HEK293T (cell line): ENCODE data around the gene PPP1R14B.

Experiments
- ARNT ChIP-seq: fragments of 450-650 bp; IDR thresholded peaks from 2 replicates; pipeline ENCODE4 v1.6.1; 2017; ENCODE audit warnings: mild to moderate bottlenecking
- BHLHE40 ChIP-seq: fragments of 450-650 bp; IDR thresholded peaks from 2 replicates; pipeline ENCODE4 v1.6.1; 2016; ENCODE audit warnings: mild to moderate bottlenecking, moderate library complexity, borderline replicate concordance
- CTBP1 ChIP-seq: fragments of 450-650 bp; IDR thresholded peaks from 2 replicates; pipeline ENCODE4 v1.6.1; 2016; ENCODE audit warnings: borderline replicate concordance
- ELF4 ChIP-seq: fragments of 450-650 bp; IDR thresholded peaks from 2 replicates; pipeline ENCODE4 v1.6.1; 2017; ENCODE audit warnings: antibody characterized with exemption
- FOXA1 ChIP-seq: fragments of 450-650 bp; IDR thresholded peaks from 2 replicates; pipeline ENCODE4 v1.6.1; 2016; ENCODE audit warnings: mild to moderate bottlenecking
- FOXM1 ChIP-seq: fragments of 450-650 bp; IDR thresholded peaks from 2 replicates; pipeline ENCODE4 v1.6.1; 2017; ENCODE audit warnings: mild to moderate bottlenecking, borderline replicate concordance
- HDGF ChIP-seq: fragments of 450-650 bp; IDR thresholded peaks from 2 replicates; pipeline ENCODE4 v1.6.1; 2017; ENCODE audit warnings: antibody characterized with exemption, borderline replicate concordance
- L3MBTL2 ChIP-seq: fragments of 450-650 bp; conservative IDR thresholded peaks from 2 replicates; pipeline ENCODE4 v1.6.1; 2016; ENCODE audit warnings: mild to moderate bottlenecking
- LEF1 ChIP-seq: fragments of 450-650 bp; IDR thresholded peaks from 2 replicates; pipeline ENCODE4 v1.6.1; 2017; ENCODE audit warnings: mild to moderate bottlenecking, borderline replicate concordance
- PKNOX1 ChIP-seq: fragments of 450-650 bp; IDR thresholded peaks from 2 replicates; pipeline ENCODE4 v1.6.1; 2016
- SP1 ChIP-seq: fragments of 450-650 bp; IDR thresholded peaks from 2 replicates; pipeline ENCODE4 v1.6.1; 2017
- SUZ12 ChIP-seq: fragments of 450-650 bp; IDR thresholded peaks from 2 replicates; pipeline ENCODE4 v1.6.1; 2016; ENCODE audit warnings: mild to moderate bottlenecking
- TARDBP ChIP-seq: fragments of 450-650 bp; IDR thresholded peaks from 2 replicates; pipeline ENCODE4 v1.6.1; 2016
- ZNF384 ChIP-seq: fragments of 450-650 bp; IDR thresholded peaks from 2 replicates; pipeline ENCODE4 v1.6.1; 2016

GRCh38 chr11:64238076-64238475 is 8.7 kb downstream of the PPP1R14B start:
- no peak for TF ChIP-seq ARNT
- no peak for TF ChIP-seq PKNOX1
- no peak for TF ChIP-seq FOXM1
- no peak for TF ChIP-seq TARDBP
- TF ChIP-seq ZNF384 = no peak
- no peak for TF ChIP-seq BHLHE40
- no peak for TF ChIP-seq HDGF
- TF ChIP-seq L3MBTL2 = no peak
- TF ChIP-seq LEF1 = no peak
- no peak for TF ChIP-seq ELF4
- TF ChIP-seq CTBP1 = no peak
- TF ChIP-seq SP1 = no peak
- no peak for TF ChIP-seq FOXA1
- no peak for TF ChIP-seq SUZ12
